ENCODE measurements around the gene KRTAP4-1.
"Not testable (repeated sequence)": the region's sequence is repeated elsewhere in the genome, so short reads cannot be mapped to it uniquely, and the experiment has no call there.

KRTAP4-1 gene

DNA sequence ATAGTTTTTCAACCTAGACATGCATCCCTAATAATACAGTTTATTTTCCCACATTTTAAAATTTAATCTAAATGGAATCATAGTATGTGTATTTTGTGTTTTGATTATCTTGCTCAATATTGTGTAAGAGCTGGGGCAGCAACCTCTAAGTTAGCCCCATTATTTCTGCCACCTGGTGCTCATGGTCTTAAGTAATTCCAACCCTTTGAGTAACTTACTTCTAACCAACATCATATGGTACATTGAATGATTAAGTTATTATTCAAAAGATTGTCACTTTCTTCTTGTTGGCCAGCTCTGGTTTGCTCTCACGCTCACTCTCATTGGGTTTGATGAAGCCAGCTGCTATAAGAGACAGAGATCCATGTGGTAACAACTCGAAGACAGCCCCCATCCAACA, 12.8 kb downstream of the KRTAP4-1 start:
- no peak for DNase-seq (ENCODE audit: low read depth, low spot score)
- in situ Hi-C loops (cut with HindIII; ENCODE audit: low sequenced_read_pairs) = no loop called here
- no peak for TF ChIP-seq CTCF (IDR thresholded peaks at IDR 0.05; ENCODE audit: low read depth, low read length)
- H3K4me3 ChIP-seq (ENCODE audit: low read depth, low read length) = no peak overlapping the region

DNA sequence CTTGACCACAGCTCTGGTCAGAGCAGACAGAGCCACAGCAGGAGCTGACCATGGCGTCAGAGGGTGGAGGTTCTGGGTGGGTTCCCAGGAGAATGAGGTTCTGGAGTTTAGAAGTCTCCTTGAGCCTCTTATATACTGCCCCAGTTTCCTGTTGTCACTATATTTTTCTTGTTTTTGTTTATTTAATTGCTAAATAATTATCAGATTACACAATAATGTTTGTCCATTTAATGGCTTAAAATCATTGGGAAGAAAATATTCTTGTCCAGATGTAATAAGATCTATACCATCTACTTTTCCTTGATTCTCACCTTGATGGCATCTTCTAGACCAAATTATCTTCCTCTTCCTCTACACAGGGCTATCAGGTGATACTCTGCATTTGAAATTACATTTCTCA, 16.6 kb downstream of the KRTAP4-1 start, which contains the start of gene KRTAP4-3:
Gene KRTAP4-3 (minus strand): TSS at position 101 of the 400 bp plus-strand sequence. CDS start 49 bp downstream, at position 52.
- TF ChIP-seq CTCF (IDR thresholded peaks at IDR 0.05; ENCODE audit: low read depth, low read length) = no peak
- in situ Hi-C loops (cut with HindIII; ENCODE audit: low sequenced_read_pairs) = no loop called here
- no peak within 1 kb of the TSS for H3K4me3 ChIP-seq (ENCODE audit: low read depth, low read length)
- no peak for DNase-seq (ENCODE audit: low read depth, low spot score)

GRCh38 chr17:41167561-41167960, 17.1 kb downstream of the KRTAP4-1 start:
- DNase-seq (ENCODE audit: low read depth, low spot score) = no peak
- TF ChIP-seq CTCF (IDR thresholded peaks at IDR 0.05; ENCODE audit: low read depth, low read length) = no peak
- in situ Hi-C loops (cut with HindIII; ENCODE audit: low sequenced_read_pairs) = no loop called here
- no peak overlapping the region for H3K4me3 ChIP-seq (ENCODE audit: low read depth, low read length)

GRCh38 chr17:41163828-41164227, 20.9 kb downstream of the KRTAP4-1 start:
- in situ Hi-C loops (cut with HindIII; ENCODE audit: low sequenced_read_pairs) = no loop called here
- DNase-seq (ENCODE audit: low read depth, low spot score) = no peak
- TF ChIP-seq CTCF (IDR thresholded peaks at IDR 0.05; ENCODE audit: low read depth, low read length) = no peak
- H3K4me3 ChIP-seq (ENCODE audit: low read depth, low read length) = no peak overlapping the region

DNA sequence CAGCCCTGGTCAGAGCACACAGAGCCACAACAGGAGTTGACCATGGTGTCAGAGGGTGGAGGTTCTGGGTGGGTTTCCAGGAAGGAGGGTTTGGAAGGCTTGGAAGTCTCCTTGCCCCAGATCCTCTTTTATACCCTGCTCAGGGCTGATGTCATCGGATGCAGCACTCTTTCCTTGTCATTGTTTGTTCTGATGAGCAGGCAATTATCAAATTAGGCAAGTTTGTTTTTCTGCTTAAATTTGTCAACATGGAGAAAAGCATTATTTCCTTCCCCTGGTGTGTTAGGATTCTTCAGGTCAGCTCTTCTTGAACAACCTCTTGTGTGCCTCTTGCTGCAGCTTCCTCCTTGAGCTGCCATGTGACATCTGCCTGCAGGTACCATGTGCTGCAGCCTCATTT, 24.1 kb downstream of the KRTAP4-1 start, which contains the start of gene KRTAP4-4:
Gene KRTAP4-4 (minus strand): TSS at position 101 of the 400 bp plus-strand sequence. CDS start 57 bp downstream, at position 44.
- DNase-seq (ENCODE audit: low read depth, low spot score) = no peak
- TF ChIP-seq CTCF (IDR thresholded peaks at IDR 0.05; ENCODE audit: low read depth, low read length) = no peak
- no peak within 1 kb of the TSS for H3K4me3 ChIP-seq (ENCODE audit: low read depth, low read length)
- in situ Hi-C loops (cut with HindIII; ENCODE audit: low sequenced_read_pairs) = no loop called here

- H3K4me3 ChIP-seq (ENCODE audit: low read depth, low read length); in situ Hi-C loops (cut with HindIII; ENCODE audit: low sequenced_read_pairs); DNase-seq (ENCODE audit: low read depth, low spot score): not testable (repeated sequence)
Observed at GRCh38 chr17:41160190-41160589, 24.5 kb downstream of the KRTAP4-1 start.

GRCh38 chr17:41153856-41154255, 30.9 kb downstream of the KRTAP4-1 start:
- no peak overlapping the region for H3K4me3 ChIP-seq (ENCODE audit: low read depth, low read length)
- no peak for TF ChIP-seq CTCF (IDR thresholded peaks at IDR 0.05; ENCODE audit: low read depth, low read length)
- in situ Hi-C loops (cut with HindIII; ENCODE audit: low sequenced_read_pairs) = no loop called here
- DNase-seq (ENCODE audit: low read depth, low spot score) = no peak
